ENCODE measurements around the gene PSPN.
"Not testable (repeated sequence)": the region's sequence is repeated elsewhere in the genome, so short reads cannot be mapped to it uniquely, and the experiment has no call there.

The PSPN gene

GRCh38 chr19:6402837-6403608 lies 27.3 kb upstream of the PSPN start:
- no peak for DNase-seq (ENCODE audit: low spot score)
- no peak for FAIRE-seq

- DNase-seq (ENCODE audit: low spot score) (no peak), FAIRE-seq (no peak)
These were observed 26.3 kb upstream of the PSPN start for GRCh38 chr19:6402058-6402457.

DNA sequence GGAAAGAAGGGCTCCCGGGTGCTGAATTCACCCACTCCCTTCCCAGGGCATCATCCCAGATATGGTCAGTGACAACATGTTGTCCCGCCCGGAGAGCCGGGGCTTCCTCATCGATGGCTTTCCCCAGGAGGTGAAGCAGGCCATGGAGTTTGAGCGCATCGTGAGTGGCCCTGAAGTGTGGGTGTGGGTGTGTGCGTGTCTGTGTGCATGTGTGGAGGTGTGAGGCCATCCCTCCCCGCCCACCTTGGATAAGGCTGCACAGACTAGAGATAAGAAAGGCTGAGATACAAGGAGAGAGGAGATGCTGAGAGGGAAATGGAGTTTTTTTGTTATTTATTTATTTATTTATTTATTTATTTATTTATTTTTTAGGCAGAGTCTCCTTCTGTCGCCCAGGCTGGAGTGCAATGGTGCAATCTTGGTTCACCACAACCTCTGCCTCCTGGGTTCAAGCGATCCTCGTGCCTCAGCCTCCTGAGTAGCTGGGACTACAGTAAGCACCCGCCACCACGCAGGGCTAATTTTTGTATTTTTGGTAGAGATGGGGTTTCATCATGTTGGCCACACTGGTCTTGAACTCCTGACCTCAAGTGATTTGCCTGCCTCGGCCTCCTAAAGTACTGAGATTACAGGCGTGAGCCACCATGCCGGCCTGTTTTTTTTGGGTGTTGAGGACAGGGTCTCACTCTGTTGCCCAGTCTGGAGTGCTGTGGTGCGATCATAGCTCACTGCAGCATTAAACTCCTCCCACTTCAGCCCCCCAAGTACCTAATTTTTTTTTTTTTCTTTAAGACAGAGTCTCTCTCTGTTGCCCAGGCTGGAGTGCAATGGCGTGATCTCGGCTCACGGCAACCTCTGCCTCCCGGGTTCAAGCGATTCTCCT lies 24.6 kb upstream of the PSPN start:
- not testable (repeated sequence) for FAIRE-seq; DNase-seq (ENCODE audit: low spot score)

DNA sequence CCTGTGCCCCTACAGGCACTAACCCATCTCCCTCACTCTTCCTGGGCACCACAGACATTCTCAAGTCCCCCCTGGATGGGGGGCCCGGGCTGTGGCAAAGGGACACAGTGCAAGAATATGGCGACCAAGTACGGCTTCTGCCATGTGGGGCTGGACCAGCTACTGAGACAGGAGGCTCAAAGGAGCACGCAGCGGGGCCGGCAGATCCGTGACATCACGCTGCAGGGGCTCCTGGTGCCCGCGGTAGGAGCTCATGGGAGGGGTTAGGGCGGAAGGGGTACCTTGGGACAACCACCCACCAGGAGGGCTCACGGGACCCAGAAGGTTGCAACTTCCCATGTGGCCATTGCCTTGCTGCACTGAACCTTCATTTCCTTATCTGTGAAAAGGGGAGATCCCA lies 20.6 kb upstream of the PSPN start:
- DNase-seq (ENCODE audit: low spot score) (no peak), FAIRE-seq (no peak)

DNA sequence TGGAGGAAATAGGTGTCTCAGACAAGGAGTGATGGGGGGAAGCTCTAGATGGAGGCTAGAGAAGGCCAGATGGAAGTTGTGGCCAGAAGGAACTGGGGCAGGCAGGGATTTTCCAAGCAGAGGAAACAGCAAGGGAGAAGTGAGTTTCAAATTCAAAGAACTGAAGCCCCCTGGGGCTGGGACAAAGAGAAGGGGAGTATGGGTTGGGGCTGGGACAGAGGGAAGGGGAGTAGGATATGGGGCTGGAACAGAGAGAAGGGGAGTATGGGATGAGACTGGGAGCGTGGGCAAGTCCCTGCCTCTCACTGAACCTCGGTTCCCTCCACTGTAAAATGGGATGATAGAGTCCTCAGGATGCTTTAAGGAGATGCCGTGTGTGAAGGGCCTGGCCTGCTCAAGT lies 19.1 kb upstream of the PSPN start:
- no peak for FAIRE-seq

DNA sequence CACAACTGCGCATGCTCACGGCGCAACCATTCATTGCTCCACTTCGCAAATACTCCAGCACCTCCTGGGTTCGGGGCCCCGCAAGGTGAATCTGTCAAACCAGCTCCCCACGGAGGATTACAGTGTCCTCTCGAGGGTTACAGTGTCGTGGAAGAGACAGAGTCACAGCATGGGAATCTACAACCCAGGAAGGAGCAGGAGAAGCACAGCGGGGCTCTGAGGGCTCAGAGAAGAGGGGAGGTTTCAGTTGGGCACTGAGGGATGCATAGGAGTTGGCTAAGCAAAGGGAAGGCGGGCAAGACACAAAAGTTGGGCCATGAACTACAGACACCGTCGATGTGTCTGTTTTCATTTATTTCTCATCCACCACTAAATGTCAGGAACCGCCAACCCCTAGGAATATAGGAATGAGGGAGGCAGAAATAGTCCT lies 18.3 kb upstream of the PSPN start:
- DNase-seq (ENCODE audit: low spot score) (no peak), FAIRE-seq (no peak)

More for the DNA sequence above, 19.1 kb upstream of the PSPN start:
- DNase-seq (ENCODE audit: low spot score): no peak

DNA sequence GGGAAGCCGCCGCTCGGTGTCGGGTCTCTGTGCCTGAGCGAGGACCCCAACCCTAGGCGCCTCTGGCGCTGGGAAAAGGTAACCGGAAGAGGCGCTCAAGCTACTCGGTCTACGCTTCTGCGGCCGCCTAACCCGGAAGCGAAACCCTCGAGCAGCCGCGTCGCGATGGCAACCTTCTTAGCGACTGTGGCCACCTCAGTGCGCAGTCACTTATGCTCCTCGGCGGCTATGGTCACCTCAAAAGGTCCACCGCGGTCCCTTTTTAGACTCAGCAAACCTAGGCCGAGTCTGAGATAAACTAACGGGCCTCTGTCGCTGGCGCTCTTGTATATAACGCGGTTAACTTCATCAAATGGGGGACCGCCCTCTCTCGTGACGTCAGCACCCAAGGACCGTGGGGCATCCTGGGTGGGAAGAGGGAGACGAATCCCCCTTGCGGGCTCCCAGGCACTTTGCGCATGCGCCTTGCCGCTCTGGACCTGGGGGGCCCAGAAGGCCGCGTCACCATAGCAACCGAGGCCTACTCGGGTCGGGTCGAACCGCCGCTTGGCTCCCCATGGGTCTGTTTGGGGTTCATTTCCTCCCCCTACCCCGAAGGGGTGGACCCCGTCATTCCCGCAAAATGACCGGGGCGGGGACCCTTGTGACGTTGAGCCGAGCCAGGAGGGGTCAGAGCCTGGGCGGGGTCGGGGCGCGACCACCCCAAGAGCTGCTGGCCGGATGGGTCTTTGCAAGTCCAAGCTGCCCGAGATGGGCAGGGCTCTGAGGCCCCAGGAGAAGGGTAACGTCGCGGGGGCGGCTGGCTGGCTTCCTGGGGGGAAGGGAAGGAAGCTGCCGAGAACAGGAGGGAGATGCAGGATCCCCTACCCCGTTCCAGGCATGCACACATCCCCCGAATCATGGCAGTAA lies 17.6 kb upstream of the PSPN start, which contains the start of gene GTF2F1:
Gene GTF2F1 (minus strand): TSS at position 91 of the 909 bp plus-strand sequence. CDS start 169 bp downstream, outside the sequence.
- DNase-seq (ENCODE audit: low spot score) (peak; percentile 77), FAIRE-seq (peak; percentile 62)

DNA sequence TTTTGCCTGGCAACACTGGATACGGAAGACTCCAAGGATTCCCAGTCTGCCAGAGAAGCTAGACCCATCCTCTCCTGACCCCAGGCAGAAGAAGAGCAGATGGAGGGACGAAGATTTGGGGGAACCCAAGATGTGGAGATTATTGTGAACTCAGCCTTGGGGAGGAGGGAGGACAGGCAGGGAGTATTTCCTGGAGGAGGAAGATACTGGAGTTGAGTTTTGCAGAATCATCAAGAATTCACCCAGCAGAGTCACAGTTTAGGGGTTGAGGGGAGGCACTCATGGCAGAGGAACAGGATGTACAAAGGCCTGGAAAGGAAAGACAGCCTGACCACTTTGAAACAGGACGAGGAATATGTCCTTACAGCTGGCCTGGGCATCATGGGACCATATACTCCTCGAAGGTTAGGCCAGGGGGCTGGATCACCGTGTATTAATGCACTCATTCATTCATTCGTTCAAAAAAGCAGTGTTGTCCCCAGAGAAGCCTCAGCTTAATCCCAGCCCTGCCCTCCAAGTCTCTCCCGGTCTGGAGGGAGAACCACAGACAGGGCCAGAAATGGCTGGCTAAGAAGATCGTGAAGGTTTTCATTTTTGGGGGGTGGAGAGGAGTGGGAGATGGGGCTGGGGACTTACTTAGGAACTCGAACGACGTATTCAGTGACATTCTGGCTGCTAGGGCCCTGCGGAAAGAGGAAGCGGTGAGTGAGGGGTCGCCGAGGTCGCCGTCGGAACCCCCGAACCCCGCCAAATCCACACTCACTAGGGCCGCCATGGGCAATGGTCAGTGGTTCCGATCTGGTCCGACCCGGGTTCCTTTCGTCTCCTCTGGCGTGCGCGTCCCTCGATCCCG lies 16.7 kb upstream of the PSPN start:
- DNase-seq (ENCODE audit: low spot score) (no peak), FAIRE-seq (no peak)

- DNase-seq (ENCODE audit: low spot score) (no peak), FAIRE-seq (no peak)
These were observed 11.6 kb upstream of the PSPN start for GRCh38 chr19:6387372-6387771.

- DNase-seq (ENCODE audit: low spot score) (no peak), FAIRE-seq (no peak)
These were observed 8.6 kb upstream of the PSPN start for GRCh38 chr19:6384381-6384780.

DNA sequence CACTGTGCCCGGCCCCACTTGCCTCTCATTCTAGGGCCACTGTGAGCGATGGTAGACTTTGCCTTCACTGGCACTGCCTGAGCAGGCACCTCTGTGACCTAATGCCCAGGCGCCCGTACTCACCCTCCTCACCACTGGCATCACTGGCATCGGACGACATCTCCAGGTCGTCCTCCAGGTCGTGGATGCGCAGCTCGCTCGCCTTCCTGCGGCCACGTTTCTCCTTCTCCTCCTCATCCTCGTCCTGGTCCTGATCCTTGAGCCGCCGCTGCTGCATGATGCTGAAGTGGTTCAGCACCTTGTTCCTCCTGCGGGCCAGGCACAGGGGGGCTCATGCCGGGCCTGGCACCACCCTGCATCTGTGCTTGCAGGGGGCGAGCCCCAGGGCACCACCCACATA lies 7.5 kb upstream of the PSPN start:
- no peak for DNase-seq (ENCODE audit: low spot score)
- FAIRE-seq: no peak

GRCh38 chr19:6381030-6381750 lies 5.5 kb upstream of the PSPN start:
- FAIRE-seq (no peak), DNase-seq (ENCODE audit: low spot score) (no peak)

DNA sequence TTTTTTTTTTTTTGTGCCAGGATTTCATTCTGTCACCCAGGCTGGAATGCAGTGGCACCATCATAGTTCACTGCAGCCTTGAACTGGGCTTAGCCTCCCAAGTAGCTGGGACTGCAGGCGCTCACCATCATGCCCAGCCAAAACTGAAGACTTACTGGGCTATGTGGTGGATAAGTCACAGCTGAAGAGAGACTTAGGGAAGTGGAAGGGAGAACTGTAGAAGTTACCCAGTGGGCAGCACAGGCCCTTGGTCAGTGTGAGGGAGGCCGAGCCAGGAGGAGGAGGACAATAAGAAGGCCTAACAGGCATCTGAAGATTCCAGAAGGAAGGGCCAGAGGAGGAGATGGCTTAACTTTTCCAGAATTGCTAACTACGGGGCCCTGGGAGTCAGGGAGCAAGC lies 4.0 kb upstream of the PSPN start:
- FAIRE-seq: no peak

DNA sequence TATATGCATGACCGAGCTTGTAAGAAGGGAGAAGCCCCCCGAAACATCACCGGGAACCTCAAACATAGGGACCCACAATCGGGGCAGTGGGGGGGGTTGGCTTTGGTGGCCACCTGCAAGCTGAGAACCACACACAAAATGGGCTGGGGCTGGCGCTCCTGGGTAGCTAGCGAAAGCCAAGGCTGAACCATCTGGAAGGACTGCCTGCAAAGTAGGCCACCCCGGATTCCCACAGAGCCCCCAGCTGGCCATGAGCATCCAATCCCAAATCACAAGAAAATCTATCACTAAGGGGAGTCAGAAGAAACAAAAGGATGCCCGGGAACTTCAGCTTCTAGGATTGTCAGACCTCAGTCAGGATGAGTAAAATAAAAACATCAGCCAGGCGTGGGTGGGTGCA lies 2.8 kb upstream of the PSPN start:
- FAIRE-seq (no peak), DNase-seq (ENCODE audit: low spot score) (no peak)

More for the DNA sequence above, 4.0 kb upstream of the PSPN start:
- no peak for DNase-seq (ENCODE audit: low spot score)

DNA sequence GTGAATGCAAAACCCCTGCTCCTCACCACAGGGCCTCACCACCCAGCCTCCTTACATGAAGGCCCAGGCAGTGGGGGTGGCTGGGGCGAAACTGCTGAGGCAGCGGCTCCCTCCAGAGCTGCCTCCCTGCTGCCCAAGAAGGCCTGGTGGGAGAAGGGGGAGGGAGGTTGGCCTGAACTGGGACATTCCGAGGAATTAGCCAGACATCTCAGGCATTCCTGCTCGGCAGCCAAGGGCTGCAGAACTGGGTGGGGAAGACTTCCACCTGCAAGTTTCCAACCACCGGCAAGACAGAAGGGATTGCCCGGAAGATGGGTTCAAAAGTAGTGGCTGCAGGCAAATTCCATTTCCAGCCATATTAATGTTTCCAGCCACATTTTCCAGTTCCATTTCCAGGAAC lies 2.3 kb upstream of the PSPN start:
- FAIRE-seq: no peak
- peak; percentile 21 for DNase-seq (ENCODE audit: low spot score)

DNA sequence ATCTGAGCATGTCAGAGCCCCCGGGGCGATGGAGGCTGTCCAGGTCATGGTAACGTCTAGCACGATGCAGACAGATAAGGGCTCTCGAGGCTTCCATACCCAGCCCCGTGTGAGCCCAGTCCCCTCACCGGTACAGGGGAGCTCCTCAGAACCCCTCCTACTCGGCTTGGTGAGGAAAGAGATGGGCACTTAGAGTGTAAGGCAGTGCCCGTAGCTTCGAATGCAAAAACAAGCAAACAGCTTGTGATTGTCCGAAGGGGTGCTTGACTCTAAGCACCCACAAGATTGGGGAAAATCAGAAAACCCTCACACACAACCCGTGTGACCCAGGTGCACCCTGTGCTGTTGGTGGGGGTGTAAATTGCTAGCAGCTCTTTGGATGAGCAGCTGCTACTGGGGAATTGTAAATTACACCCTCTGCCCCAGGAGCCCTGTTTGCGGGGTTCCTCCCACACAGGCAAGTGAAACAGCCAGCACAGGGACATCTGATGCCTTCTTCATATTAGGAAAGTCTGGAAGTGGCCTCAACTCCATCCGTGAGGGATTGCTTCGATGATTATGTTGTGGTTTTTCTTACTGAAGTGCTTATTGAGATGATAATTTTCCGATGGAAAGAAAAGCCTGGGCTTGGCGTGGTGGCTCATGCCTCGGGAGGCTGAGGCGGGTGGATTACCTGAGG lies 918 bp upstream of the PSPN start:
- DNase-seq (ENCODE audit: low spot score) (no peak), FAIRE-seq (no peak)

GRCh38 chr19:6374711-6375410 lies 872 bp downstream of the PSPN start:
- DNase-seq (ENCODE audit: low spot score) (no peak), FAIRE-seq (no peak)

- FAIRE-seq (no peak), DNase-seq (ENCODE audit: low spot score) (no peak)
These were observed 1.5 kb downstream of the PSPN start for GRCh38 chr19:6374161-6374709.

Measured in RCC 7860 (cell line).